ENCODE data around the gene MEIS3.

The MEIS3 gene

GRCh38 chr19:47381121-47381520 is 38.2 kb downstream of the MEIS3 start:
- no peak overlapping the region for H3K4me3 ChIP-seq (ENCODE audit: low read depth, low read length)
- H3K4me1 ChIP-seq (ENCODE audit: control insufficient read depth, insufficient read depth, low read length), result no peaks in the 10 kb centered on the region
- H3K9me3 ChIP-seq (ENCODE audit: control insufficient read depth, insufficient read depth, low read length), result no peaks in the 10 kb centered on the region
- no peaks in the 10 kb centered on the region for H3K27me3 ChIP-seq (ENCODE audit: control insufficient read depth, insufficient read depth, low read length)
- H3K9ac ChIP-seq (ENCODE audit: low read depth, low read length), result no peak overlapping the region
- H3K36me3 ChIP-seq (ENCODE audit: control insufficient read depth, insufficient read depth, low read length), result peaks cover 58% of the 10 kb centered on the region
- H3K27ac ChIP-seq (ENCODE audit: low read depth, low read length), result no peak overlapping the region

GRCh38 chr19:47380559-47380958 is 38.8 kb downstream of the MEIS3 start:
- Histone ChIP-seq H3K27me3 (ENCODE audit: control insufficient read depth, insufficient read depth, low read length) (no peaks in the 10 kb centered on the region), H3K4me3 (ENCODE audit: low read depth, low read length) (no peak overlapping the region), H3K9me3 (ENCODE audit: control insufficient read depth, insufficient read depth, low read length) (no peaks in the 10 kb centered on the region), H3K9ac (ENCODE audit: low read depth, low read length) (no peak overlapping the region), H3K36me3 (ENCODE audit: control insufficient read depth, insufficient read depth, low read length) (peaks cover 63% of the 10 kb centered on the region), H3K4me1 (ENCODE audit: control insufficient read depth, insufficient read depth, low read length) (no peaks in the 10 kb centered on the region), H3K27ac (ENCODE audit: low read depth, low read length) (no peak overlapping the region)

GRCh38 chr19:47379381-47379938 is 39.9 kb downstream of the MEIS3 start:
- Histone ChIP-seq H3K27ac (ENCODE audit: low read depth, low read length) (no peak overlapping the region), H3K9me3 (ENCODE audit: control insufficient read depth, insufficient read depth, low read length) (no peaks in the 10 kb centered on the region), H3K9ac (ENCODE audit: low read depth, low read length) (no peak overlapping the region), H3K4me1 (ENCODE audit: control insufficient read depth, insufficient read depth, low read length) (no peaks in the 10 kb centered on the region), H3K4me3 (ENCODE audit: low read depth, low read length) (no peak overlapping the region), H3K27me3 (ENCODE audit: control insufficient read depth, insufficient read depth, low read length) (no peaks in the 10 kb centered on the region), H3K36me3 (ENCODE audit: control insufficient read depth, insufficient read depth, low read length) (peaks cover 74% of the 10 kb centered on the region)

- no peaks in the 10 kb centered on the region for H3K4me1 ChIP-seq (ENCODE audit: control insufficient read depth, insufficient read depth, low read length)
- H3K9me3 ChIP-seq (ENCODE audit: control insufficient read depth, insufficient read depth, low read length), result no peaks in the 10 kb centered on the region
- H3K9ac ChIP-seq (ENCODE audit: low read depth, low read length), result no peak overlapping the region
- H3K27ac ChIP-seq (ENCODE audit: low read depth, low read length), result no peak overlapping the region
- no peak overlapping the region for H3K4me3 ChIP-seq (ENCODE audit: low read depth, low read length)
- no peaks in the 10 kb centered on the region for H3K27me3 ChIP-seq (ENCODE audit: control insufficient read depth, insufficient read depth, low read length)
- H3K36me3 ChIP-seq (ENCODE audit: control insufficient read depth, insufficient read depth, low read length), result peaks cover 86% of the 10 kb centered on the region
These were observed 41.1 kb downstream of the MEIS3 start for GRCh38 chr19:47378246-47378645.

GRCh38 chr19:47377801-47378200 is 41.5 kb downstream of the MEIS3 start:
- H3K27me3 ChIP-seq (ENCODE audit: control insufficient read depth, insufficient read depth, low read length), result no peaks in the 10 kb centered on the region
- no peak overlapping the region for H3K27ac ChIP-seq (ENCODE audit: low read depth, low read length)
- H3K36me3 ChIP-seq (ENCODE audit: control insufficient read depth, insufficient read depth, low read length), result peaks cover 91% of the 10 kb centered on the region
- H3K4me1 ChIP-seq (ENCODE audit: control insufficient read depth, insufficient read depth, low read length), result no peaks in the 10 kb centered on the region
- H3K9me3 ChIP-seq (ENCODE audit: control insufficient read depth, insufficient read depth, low read length), result no peaks in the 10 kb centered on the region
- no peak overlapping the region for H3K4me3 ChIP-seq (ENCODE audit: low read depth, low read length)
- no peak overlapping the region for H3K9ac ChIP-seq (ENCODE audit: low read depth, low read length)

- no peaks in the 10 kb centered on the region for H3K9me3 ChIP-seq (ENCODE audit: control insufficient read depth, insufficient read depth, low read length)
These were observed 42.1 kb downstream of the MEIS3 start for GRCh38 chr19:47377208-47377701.

GRCh38 chr19:47376589-47377144 is 42.7 kb downstream of the MEIS3 start:
- H3K4me3 ChIP-seq (ENCODE audit: low read depth, low read length), result no peak overlapping the region
- peaks cover 94% of the 10 kb centered on the region for H3K36me3 ChIP-seq (ENCODE audit: control insufficient read depth, insufficient read depth, low read length)
- no peak overlapping the region for H3K9ac ChIP-seq (ENCODE audit: low read depth, low read length)
- no peaks in the 10 kb centered on the region for H3K9me3 ChIP-seq (ENCODE audit: control insufficient read depth, insufficient read depth, low read length)
- no peaks in the 10 kb centered on the region for H3K4me1 ChIP-seq (ENCODE audit: control insufficient read depth, insufficient read depth, low read length)
- H3K27ac ChIP-seq (ENCODE audit: low read depth, low read length), result no peak overlapping the region
- no peaks in the 10 kb centered on the region for H3K27me3 ChIP-seq (ENCODE audit: control insufficient read depth, insufficient read depth, low read length)

More at GRCh38 chr19:47377208-47377701, 42.1 kb downstream of the MEIS3 start:
- Histone ChIP-seq H3K36me3 (ENCODE audit: control insufficient read depth, insufficient read depth, low read length) (peaks cover 94% of the 10 kb centered on the region), H3K9ac (ENCODE audit: low read depth, low read length) (no peak overlapping the region), H3K27me3 (ENCODE audit: control insufficient read depth, insufficient read depth, low read length) (no peaks in the 10 kb centered on the region), H3K4me3 (ENCODE audit: low read depth, low read length) (no peak overlapping the region), H3K27ac (ENCODE audit: low read depth, low read length) (no peak overlapping the region), H3K4me1 (ENCODE audit: control insufficient read depth, insufficient read depth, low read length) (no peaks in the 10 kb centered on the region)

GRCh38 chr19:47375694-47376588 is 43.4 kb downstream of the MEIS3 start:
- no peaks in the 10 kb centered on the region for H3K27me3 ChIP-seq (ENCODE audit: control insufficient read depth, insufficient read depth, low read length)
- H3K36me3 ChIP-seq (ENCODE audit: control insufficient read depth, insufficient read depth, low read length), result peaks cover 93% of the 10 kb centered on the region
- no peaks in the 10 kb centered on the region for H3K4me1 ChIP-seq (ENCODE audit: control insufficient read depth, insufficient read depth, low read length)
- H3K9ac ChIP-seq (ENCODE audit: low read depth, low read length), result no peak overlapping the region
- no peaks in the 10 kb centered on the region for H3K9me3 ChIP-seq (ENCODE audit: control insufficient read depth, insufficient read depth, low read length)
- H3K4me3 ChIP-seq (ENCODE audit: low read depth, low read length), result no peak overlapping the region
- no peak overlapping the region for H3K27ac ChIP-seq (ENCODE audit: low read depth, low read length)

GRCh38 chr19:47374876-47375693 is 44.2 kb downstream of the MEIS3 start:
- Histone ChIP-seq H3K4me1 (ENCODE audit: control insufficient read depth, insufficient read depth, low read length) (no peaks in the 10 kb centered on the region), H3K36me3 (ENCODE audit: control insufficient read depth, insufficient read depth, low read length) (peaks cover 93% of the 10 kb centered on the region), H3K27ac (ENCODE audit: low read depth, low read length) (no peak overlapping the region), H3K27me3 (ENCODE audit: control insufficient read depth, insufficient read depth, low read length) (no peaks in the 10 kb centered on the region), H3K9ac (ENCODE audit: low read depth, low read length) (no peak overlapping the region), H3K9me3 (ENCODE audit: control insufficient read depth, insufficient read depth, low read length) (no peaks in the 10 kb centered on the region), H3K4me3 (ENCODE audit: low read depth, low read length) (no peak overlapping the region)

GRCh38 chr19:47373246-47374240 is 45.8 kb downstream of the MEIS3 start:
- H3K36me3 ChIP-seq (ENCODE audit: control insufficient read depth, insufficient read depth, low read length), result peaks cover 98% of the 10 kb centered on the region
- no peak overlapping the region for H3K27ac ChIP-seq (ENCODE audit: low read depth, low read length)
- no peak overlapping the region for H3K4me3 ChIP-seq (ENCODE audit: low read depth, low read length)
- H3K27me3 ChIP-seq (ENCODE audit: control insufficient read depth, insufficient read depth, low read length), result no peaks in the 10 kb centered on the region
- no peak overlapping the region for H3K9ac ChIP-seq (ENCODE audit: low read depth, low read length)
- H3K4me1 ChIP-seq (ENCODE audit: control insufficient read depth, insufficient read depth, low read length), result no peaks in the 10 kb centered on the region
- H3K9me3 ChIP-seq (ENCODE audit: control insufficient read depth, insufficient read depth, low read length), result no peaks in the 10 kb centered on the region
